ENCODE measurements around the gene MIEF2. TPM values are rescaled to one million over a fixed set of nuclear protein-coding genes. Genes with fewer than 3 reads are reported as not detected.

MIEF2 gene
- total RNA-seq, 2 experiments from 2014 or later, result 9.0 to 11.1 TPM

- ChIA-PET POLR2A (interaction anchor here (1.0 to 1.2 kb wide), 3 partner anchors 13 to 133 kb away, joined by 3 read pairs; no protein-coding TSS in a partner anchor), CTCF (no interaction called here)
- Mint-ChIP-seq H3K36me3 (ENCODE audit: low read depth) (peaks cover 62% of the 10 kb centered on the region), H3K4me3 (peak overlapping the region; percentile 84), H3K27me3 (ENCODE audit: low read depth) (no peaks in the 10 kb centered on the region), H3K27ac (peak overlapping the region; percentile 98), H3K9me3 (ENCODE audit: insufficient read depth) (no peaks in the 10 kb centered on the region), H3K4me1 (ENCODE audit: low read depth) (peaks cover 75% of the 10 kb centered on the region)
- ATAC-seq (peak; percentile 20), DNase-seq (peak; percentile 67)
Observed at GRCh38 chr17:18315562-18315922, 55.1 kb downstream of the MIEF2 start.

- Mint-ChIP-seq H3K9me3 (ENCODE audit: insufficient read depth) (no peaks in the 10 kb centered on the region), H3K27ac (peak overlapping the region; percentile 98), H3K4me3 (peak overlapping the region; percentile 84), H3K4me1 (ENCODE audit: low read depth) (peaks cover 76% of the 10 kb centered on the region), H3K27me3 (ENCODE audit: low read depth) (no peaks in the 10 kb centered on the region), H3K36me3 (ENCODE audit: low read depth) (peaks cover 59% of the 10 kb centered on the region)
- POLR2A ChIA-PET, result interaction anchor here (1.0 to 1.2 kb wide), 4 partner anchors 12 to 133 kb away, joined by 3 read pairs; no protein-coding TSS in a partner anchor
- CTCF ChIA-PET, result no interaction called here
- no peak for ATAC-seq
- no peak for DNase-seq
Observed at GRCh38 chr17:18315961-18316360, 55.5 kb downstream of the MIEF2 start.

Other genes with a start within 250 kb of the MIEF2 start
- 10 to 100 TPM; 23.9 to 27.0 TPM for gene ATPAF2, start 221.5 kb upstream of the MIEF2 start, total RNA-seq
- gene GID4, start 221.3 kb upstream of the MIEF2 start, total RNA-seq, result 1 to 10 TPM; 8.3 to 8.9 TPM
- 10 to 100 TPM; 48.1 to 53.5 TPM for gene DRG2, start 172.7 kb upstream of the MIEF2 start, total RNA-seq
- gene MYO15A, start 151.9 kb upstream of the MIEF2 start, total RNA-seq, result under 1 TPM; 0.34 TPM
- gene ALKBH5, start 76.8 kb upstream of the MIEF2 start, total RNA-seq, result 100 to 1,000 TPM; 117 to 121 TPM
- 10 to 100 TPM; 27.1 to 27.3 TPM for gene LLGL1, start 35.0 kb upstream of the MIEF2 start, total RNA-seq
- gene FLII, start 1.9 kb upstream of the MIEF2 start, total RNA-seq, result 100 to 1,000 TPM; 338 to 364 TPM
- 10 to 100 TPM; 75.9 to 77.3 TPM for gene TOP3A, start 54.3 kb downstream of the MIEF2 start, total RNA-seq
- gene SMCR8, start 54.6 kb downstream of the MIEF2 start, total RNA-seq, result 10 to 100 TPM; 23.7 TPM
- 10 to 100 TPM; 60.7 to 61.8 TPM for gene SHMT1, start 102.9 kb downstream of the MIEF2 start, total RNA-seq
- not detected for gene EVPLL, start 117.1 kb downstream of the MIEF2 start, total RNA-seq
- 1 to 10 TPM; 2.6 to 3.7 TPM for gene LGALS9C, start 216.1 kb downstream of the MIEF2 start, total RNA-seq

All from activated CD8-positive, alpha-beta T cell treated with anti-CD3 and anti-CD28 coated beads, Interleukin-2, amount 10 ng/mL, durations not matched to agents 7 days and 5 days (primary cell).